Esophagus muscularis mucosa (tissue), 3 donors: ENCODE measurements around the gene POLD1.

Experiments used
- POLR2AphosphoS5 ChIP-seq, 2 donors: sonication (generic); formaldehyde crosslinking; IDR thresholded peaks; one replicate each; pipeline ENCODE4 v1.6.1; 2017; ENCODE audit warnings: antibody characterized with exemption in 2 of 2
- TF ChIP-seq, protein P1 (sequence below), 3 experiments: fragments of 200-600 bp in 2 of 3; fragments of 450-650 bp in 1 of 3; sonication (generic) in 2 of 3; IDR thresholded peaks; one replicate each; pipeline ENCODE4 v1.5.1; 2017 to 2019; ENCODE audit warnings: antibody characterized with exemption in 3 of 3, mild to moderate bottlenecking in 2 of 3, moderate library complexity in 1 of 3

DNA sequence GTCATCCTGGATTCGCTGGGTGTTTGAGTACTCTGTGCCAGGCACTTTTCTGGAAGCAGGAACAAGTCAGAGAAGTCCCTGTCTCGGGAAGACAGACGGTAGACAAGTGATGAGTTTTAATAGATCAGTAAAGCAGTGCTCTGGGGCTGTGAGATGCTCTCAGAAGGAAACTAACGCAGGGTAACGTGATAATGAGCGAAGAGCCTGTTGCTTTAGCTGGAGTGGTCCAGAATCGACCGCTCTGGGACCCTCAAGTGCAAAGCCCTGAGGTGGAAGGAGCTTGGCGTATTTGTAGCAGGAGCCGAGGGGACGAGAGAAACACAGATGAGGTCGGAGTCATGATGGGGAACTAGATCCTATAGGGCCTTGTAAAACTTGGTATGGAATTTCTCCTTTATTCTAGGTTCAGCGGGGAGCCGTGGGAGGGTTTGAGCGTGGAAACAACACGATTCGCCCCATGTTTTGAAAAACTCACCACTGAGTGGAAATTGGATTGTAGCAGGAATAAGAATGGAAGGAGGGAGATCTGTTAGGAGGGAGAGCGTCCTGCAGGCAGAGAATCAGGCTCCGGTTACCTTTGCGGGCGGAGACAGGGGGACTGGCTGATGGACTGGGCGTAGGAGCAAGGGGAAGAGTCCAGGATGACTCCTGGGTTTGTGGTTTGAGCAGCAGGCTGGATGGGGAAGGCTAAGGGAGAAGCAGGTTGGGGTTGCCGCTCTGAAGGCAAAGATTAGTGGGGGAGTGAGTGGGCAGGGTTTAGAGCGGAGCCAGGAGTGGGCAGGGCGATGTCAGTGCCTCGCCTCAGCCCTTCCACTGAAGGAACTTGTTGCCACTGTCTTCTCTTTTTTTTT, 763 bp downstream of the POLD1 start:
- TF ChIP-seq, protein P1, sequence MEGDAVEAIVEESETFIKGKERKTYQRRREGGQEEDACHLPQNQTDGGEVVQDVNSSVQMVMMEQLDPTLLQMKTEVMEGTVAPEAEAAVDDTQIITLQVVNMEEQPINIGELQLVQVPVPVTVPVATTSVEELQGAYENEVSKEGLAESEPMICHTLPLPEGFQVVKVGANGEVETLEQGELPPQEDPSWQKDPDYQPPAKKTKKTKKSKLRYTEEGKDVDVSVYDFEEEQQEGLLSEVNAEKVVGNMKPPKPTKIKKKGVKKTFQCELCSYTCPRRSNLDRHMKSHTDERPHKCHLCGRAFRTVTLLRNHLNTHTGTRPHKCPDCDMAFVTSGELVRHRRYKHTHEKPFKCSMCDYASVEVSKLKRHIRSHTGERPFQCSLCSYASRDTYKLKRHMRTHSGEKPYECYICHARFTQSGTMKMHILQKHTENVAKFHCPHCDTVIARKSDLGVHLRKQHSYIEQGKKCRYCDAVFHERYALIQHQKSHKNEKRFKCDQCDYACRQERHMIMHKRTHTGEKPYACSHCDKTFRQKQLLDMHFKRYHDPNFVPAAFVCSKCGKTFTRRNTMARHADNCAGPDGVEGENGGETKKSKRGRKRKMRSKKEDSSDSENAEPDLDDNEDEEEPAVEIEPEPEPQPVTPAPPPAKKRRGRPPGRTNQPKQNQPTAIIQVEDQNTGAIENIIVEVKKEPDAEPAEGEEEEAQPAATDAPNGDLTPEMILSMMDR (IDR thresholded peaks at IDR 0.05), result no peak
- no peak for TF ChIP-seq POLR2AphosphoS5 (IDR thresholded peaks at IDR 0.05)
